HG03097 (cell line): ENCODE data around the gene GALK1.
"Not testable (repeated sequence)": the region's sequence is repeated elsewhere in the genome, so short reads cannot be mapped to it uniquely, and the experiment has no call there.

Source experiments
- ATAC-seq: cut with Tn5 transposase; IDR thresholded peaks from one replicate; pipeline ENCODE4 v1.9.1; 2021; ENCODE audit not compliant: unreplicated experiment, low FRiP score

The GALK1 gene

GRCh38 chr17:75784473-75785015 is 19.6 kb upstream of the GALK1 start, which contains the start of gene UNK:
UNK (plus strand) TSS chr17:75784806; CDS start chr17:75784881, 75 bp downstream.
- ATAC-seq, result peak; percentile 64

- no peak for ATAC-seq
These were observed 18.9 kb upstream of the GALK1 start for GRCh38 chr17:75783803-75784472.

- no peak for ATAC-seq
These were observed 18.2 kb upstream of the GALK1 start for GRCh38 chr17:75783069-75783783.

- ATAC-seq, result no peak
These were observed 15.2 kb upstream of the GALK1 start for GRCh38 chr17:75779987-75780889.

- peak; percentile 62 for ATAC-seq
These were observed 14.4 kb upstream of the GALK1 start for GRCh38 chr17:75779250-75779986.

- ATAC-seq, result peak; percentile 5
These were observed 13.9 kb upstream of the GALK1 start for GRCh38 chr17:75778861-75779249.

- ATAC-seq, result not testable (repeated sequence)
These were observed 13.3 kb upstream of the GALK1 start for GRCh38 chr17:75778066-75778860.

- no peak for ATAC-seq
These were observed 12.4 kb upstream of the GALK1 start for GRCh38 chr17:75777296-75777922.

GRCh38 chr17:75776386-75777295 is 11.6 kb upstream of the GALK1 start:
- no peak for ATAC-seq

GRCh38 chr17:75774991-75775668 is 10.1 kb upstream of the GALK1 start:
- no peak for ATAC-seq

GRCh38 chr17:75774471-75774990 is 9.5 kb upstream of the GALK1 start:
- ATAC-seq, result no peak

GRCh38 chr17:75773808-75774470 is 8.9 kb upstream of the GALK1 start:
- ATAC-seq, result no peak

- ATAC-seq, result no peak
These were observed 8.3 kb upstream of the GALK1 start for GRCh38 chr17:75773121-75773807.

GRCh38 chr17:75771334-75772281 is 6.6 kb upstream of the GALK1 start:
- ATAC-seq, result no peak

- no peak for ATAC-seq
These were observed 4.5 kb upstream of the GALK1 start for GRCh38 chr17:75769536-75769935.
